ENCODE data around the gene RNF126.
"Not testable (repeated sequence)": the region's sequence is repeated elsewhere in the genome, so short reads cannot be mapped to it uniquely, and the experiment has no call there.

Gene RNF126

DNA sequence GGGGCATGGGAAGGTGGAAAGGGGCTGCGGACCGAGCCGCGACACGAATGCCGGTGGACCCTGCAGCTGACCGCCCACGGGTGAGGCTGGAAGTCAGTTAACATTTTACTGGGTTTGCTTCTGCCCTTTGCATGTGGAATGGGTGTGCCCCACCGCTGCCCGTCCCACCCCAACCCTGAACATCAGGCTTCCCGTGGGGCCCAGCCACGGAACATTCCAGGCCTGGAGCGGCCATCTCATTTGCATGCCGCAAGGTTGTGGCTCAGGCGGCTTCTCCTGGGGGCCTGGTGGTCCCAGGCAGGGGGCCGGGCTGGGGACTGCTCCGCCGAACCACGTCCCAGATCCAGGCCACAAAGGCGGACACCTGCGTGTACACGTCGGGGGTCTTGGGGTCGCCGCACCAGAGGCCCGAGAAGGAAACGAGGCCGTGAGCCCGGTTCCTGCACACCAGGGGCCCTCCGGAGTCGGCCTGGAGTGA lies 22.5 kb upstream of the RNF126 start:
- no peak for DNase-seq

DNA sequence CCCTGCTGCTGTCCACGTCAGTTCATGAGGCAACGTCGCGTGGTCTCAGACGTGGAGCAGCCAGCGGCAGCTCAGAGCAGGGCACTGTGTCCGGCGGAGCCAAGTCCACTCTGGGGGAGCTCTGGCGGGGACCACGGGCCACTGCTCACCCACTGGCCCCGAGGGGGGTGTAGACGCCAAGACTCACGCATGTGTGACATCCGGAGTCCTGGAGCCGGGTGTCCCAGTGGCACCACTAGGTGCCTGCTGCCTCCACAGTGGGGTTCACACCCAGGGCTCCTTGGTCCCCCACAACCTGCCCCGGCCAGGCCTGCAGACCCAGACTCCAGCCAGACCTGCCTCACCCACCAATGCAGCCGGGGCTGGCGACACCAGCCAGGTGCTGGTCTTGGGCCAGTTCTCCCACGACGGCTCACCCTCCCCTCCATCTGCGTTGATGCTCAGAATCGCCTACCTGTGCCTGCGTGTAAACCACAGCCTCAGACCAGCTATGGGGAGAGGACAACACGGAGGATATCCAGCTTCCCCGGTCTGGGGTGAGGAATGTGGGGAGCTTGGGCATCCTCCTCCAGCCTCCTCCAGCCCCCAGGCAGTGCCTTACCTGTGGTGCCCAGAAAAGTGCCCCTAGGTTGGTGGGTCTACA lies 19.8 kb upstream of the RNF126 start:
- no peak for DNase-seq

DNA sequence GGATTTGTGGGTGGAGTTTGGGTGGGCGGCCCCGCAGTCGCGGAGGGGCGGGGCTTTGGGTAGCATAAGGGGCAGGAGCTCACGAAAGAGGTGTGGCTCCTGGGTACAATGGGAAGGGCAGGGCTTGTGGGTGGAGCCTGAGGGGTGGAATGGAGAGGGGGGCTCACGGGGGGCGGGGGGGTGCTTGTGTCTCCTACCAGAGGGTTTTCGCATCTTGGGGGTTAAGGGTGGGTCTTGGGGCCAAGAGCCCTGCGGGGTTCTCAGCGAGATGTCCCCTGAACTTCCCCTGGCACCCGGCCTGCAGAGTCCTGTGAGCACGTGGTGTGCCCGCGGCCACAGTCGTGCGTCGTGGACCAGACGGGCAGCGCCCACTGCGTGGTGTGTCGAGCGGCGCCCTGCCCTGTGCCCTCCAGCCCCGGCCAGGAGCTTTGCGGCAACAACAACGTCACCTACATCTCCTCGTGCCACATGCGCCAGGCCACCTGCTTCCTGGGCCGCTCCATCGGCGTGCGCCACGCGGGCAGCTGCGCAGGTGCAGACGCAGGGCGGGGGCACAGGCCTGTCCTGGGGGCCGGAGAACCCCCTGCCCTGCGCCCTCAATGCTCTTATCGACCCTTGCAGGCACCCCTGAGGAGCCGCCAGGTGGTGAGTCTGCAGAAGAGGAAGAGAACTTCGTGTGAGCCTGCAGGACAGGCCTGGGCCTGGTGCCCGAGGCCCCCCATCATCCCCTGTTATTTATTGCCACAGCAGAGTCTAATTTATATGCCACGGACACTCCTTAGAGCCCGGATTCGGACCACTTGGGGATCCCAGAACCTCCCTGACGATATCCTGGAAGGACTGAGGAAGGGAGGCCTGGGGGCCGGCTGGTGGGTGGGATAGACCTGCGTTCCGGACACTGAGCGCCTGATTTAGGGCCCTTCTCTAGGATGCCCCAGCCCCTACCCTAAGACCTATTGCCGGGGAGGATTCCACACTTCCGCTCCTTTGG lies 18.3 kb upstream of the RNF126 start:
- peak in 1 of 2 experiments; percentile 92 for DNase-seq

DNA sequence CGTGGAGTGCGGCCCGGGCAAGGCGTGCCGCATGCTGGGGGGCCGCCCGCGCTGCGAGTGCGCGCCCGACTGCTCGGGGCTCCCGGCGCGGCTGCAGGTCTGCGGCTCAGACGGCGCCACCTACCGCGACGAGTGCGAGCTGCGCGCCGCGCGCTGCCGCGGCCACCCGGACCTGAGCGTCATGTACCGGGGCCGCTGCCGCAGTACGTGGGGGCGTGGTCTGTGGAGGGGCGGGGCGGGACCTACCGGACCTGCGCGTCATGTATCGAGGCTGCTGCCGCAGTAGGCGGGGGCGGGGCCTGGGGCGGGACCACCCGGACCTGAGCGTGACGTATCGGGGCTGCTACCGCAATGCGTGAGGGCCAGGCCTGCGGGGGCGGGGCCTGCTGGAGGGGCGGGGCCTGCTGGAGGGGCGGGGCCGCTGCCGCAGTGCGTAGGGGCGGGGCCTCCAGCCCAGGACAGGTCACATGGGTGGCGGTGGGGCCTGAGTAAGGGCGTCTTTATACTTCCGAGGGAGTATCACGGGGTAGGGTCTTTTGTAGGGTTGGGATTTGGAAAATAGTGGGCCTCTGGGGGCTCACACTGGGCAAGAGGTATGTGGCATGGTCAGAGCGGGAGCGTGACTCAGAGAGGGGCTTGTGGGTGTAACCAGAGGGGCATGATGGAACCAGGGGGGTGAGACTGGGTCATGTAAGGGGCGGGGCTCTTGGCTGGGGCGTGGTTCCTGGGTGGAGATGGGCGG lies 17.4 kb upstream of the RNF126 start:
- DNase-seq = peak; percentile 99 to 100

DNA sequence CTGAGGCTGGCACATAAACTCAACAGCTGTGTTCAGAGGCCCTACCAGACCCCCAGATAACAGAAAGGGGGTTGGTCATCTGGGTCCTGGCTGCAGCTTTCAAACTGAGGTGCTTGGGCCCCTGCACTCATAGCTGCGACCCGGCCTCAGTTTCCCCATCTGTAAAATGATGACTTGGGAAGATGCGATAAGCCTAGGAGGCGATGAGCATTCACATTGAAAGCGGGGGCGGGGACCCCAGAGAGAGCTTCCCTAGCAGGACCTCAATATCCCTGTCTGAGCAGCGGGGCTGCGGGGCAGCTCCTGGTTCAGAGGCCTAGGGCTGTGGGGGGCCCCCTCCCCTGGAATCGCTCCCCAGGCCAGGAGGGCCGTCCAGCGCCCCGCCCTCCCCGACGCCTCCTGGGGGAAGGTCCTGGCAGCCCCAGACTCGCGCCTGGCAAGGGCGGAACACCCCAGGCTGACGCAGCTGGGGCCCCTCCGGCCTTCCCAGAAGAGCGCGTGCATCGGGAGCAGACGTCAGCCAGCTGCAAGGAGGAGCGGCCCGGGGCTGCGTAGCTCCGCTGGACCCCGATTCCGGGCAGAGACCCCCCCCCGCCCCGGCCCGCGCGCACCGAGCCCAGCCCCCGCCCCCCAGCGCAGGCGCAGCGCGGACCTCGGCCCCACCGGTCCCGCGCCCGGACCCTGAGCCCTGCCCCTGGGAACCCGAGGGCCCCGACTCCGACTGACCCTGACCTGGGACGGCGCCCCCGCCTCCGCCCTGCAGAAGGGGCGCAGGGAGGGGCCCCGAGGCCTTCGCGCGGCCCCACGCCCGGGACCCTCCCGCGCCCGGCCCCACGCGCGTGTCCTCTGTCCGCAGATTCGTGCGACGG lies 16.6 kb upstream of the RNF126 start:
- peak in 1 of 2 experiments; percentile 42 for DNase-seq

DNA sequence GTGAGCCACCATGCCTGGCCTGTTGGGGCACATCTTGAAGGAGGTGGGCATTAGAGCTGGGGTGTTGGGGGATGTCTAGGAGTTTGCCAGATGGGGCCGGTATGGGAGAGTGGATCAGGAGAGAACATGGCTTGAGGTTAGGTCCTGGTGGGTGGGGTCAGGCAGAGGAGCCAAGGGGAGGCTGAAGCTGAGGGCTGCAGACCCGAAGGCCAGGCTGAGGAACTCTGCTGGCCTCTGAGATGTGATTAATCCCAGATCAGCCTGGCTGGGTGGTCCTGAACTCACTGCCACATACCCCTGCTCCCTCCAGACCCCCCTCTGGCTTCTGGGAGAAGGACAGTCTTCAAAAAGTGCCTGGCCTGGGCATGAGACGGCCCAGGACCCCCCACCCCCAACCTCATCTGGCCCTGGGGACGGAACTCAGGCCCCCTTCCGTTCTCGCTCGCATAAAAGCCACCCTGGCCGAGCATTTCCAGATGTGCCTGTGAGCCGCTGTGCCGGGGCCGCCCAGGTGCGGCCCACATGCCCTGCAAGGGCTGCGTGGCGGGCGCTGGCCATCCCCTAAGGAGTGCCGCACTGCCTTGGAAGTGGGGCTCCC lies 15.9 kb upstream of the RNF126 start:
- DNase-seq = no peak

DNA sequence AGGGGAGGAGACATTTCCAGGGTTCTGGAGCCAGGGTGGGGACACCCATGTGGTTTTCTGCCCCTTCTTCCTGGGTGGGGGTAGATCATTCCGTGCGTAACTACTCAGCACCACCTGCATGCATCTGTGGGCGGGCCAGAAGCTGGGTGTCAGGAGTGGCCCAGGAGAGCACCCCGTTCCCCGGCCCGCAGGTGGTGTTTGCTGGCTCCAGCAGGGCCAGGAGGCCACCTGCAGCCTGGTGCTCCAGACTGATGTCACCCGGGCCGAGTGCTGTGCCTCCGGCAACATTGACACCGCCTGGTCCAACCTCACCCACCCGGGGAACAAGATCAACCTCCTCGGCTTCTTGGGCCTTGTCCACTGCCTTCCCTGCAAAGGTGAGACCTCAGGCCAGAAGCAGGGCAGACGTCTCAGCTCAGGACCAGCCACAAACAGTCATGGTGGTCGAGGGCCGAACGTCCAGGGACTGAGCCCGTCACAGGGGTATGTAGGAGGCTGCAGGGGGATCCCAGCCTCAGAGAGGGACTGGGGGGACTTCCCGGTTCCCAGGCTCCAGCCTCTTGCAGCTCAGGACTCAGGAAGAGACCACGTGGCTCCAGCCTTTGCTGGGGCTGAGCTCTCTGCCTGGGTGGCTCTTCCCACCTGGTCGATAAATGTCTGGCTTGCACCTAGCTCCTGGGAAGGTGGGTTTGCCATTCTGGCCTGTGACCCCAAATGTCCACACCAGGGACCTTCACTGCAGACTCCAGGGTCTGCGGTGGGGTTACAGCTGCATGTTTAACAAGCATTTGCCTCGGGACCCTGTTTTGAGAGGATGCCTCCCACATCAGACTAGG lies 14.8 kb upstream of the RNF126 start:
- DNase-seq = no peak

DNA sequence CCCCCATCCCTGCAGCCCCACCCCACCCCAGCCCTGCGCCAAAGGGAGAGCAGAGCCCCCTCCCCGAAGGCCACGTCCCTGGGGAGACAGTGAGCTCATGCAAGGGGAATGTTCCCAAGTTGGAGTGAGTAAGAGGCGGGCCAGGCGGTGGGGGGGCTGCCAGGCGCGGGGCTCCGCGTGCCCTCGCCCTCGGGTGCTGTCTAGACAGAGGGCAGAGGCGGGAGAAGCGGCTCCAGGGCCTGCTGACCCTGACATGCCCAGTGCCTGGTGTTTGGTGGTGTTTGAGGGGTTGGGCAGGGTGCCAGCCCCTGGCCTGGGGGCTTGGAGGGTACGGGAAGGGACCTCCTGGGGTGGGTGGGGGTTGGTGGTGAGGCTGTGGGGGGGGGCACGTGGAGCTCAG lies 14.2 kb upstream of the RNF126 start:
- DNase-seq = no peak

DNA sequence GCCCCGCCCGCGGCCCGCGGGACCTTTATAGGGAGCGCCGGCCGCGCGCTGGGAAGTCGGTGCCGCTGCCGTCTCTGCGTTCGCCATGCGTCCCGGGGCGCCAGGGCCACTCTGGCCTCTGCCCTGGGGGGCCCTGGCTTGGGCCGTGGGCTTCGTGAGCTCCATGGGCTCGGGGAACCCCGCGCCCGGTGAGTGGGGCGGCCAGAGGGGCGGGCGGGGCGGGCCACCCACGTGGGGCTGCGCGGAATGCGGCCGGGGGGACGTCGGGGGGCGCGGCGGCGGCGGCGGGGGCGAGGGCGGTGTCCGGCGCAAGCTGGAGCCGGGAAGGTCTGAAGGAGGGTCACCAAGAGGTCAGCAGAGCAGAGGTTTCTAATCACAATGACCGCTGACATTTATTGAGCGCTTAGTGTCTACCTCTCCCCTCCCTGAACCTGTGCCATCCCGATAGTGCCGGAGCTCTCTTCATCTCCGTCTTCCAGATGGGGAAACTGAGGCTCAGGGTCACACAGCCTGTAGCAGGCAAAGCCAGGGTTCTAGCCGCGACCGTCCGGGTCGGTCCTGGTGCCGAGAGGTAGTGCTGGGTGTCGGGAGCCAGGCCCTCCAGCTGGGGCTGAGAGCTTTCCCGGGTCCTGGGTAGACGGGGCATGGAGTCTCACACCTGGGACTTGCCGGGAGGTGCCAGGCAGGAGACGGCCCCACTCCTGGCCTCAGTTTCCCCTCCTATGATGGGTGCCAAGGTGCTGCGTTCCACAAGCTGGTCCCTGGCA lies 13.5 kb upstream of the RNF126 start, which contains the start of gene FSTL3:
TSS of gene FSTL3 (plus strand) at position 54 of the 767 bp plus-strand sequence. CDS start at position 86, 32 bp downstream.
- no peak for DNase-seq

DNA sequence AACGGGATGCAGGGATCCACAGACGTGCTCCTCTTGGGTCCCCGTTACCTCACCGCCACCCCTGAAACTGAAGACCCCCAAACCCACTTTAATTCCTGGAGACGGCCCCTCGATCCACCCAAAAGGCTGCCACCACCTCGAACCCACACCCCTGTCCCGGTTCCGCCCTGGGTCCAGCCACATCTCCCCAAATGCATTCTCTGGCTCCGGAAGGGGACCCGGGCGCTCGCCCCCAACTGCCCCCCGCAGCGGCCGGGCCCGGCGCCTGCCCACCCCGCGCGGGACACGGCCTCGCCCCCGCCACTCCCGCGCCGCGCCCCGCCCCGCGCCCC lies 13.0 kb upstream of the RNF126 start:
- no peak for DNase-seq

DNA sequence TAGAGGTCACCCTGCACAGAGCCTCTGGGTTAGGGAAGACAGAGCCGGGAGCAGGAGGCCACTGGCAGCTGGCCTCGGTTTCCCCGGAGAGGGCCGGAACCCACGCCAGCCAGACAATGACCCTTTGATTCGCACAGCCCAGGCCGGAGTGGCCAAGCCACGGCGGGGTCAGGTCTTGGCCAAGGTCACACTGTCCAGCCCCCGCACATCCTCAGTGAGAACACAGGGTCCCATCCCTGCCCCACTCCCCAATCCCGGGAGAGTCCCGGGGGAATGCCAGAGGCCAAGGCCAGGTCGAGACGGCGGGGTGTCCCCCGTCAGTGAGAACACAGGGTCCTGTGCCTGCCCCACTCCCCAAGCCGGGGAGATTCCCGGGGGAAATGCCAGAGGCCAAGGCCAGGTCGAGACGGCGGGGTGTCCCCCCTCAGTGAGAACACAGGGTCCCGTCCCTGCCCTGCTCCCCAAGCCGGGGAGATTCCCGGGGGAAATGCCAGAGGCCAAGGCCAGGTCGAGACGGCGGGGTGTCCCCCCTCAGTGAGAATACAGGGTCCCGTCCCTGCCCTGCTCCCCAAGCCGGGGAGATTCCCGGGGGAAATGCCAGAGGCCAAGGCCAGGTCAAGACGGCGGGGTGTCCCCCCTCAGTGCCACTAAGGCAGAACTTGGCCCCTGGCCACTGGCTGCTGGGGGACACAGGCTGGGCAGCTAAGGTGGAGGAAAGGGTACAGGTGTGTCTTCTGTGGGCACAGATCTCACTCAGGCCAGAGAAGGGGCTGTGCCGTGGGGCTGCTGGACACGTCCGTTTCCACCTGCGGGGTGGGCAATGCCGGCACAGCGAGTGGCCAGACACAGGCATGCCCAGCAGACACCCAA lies 11.5 kb upstream of the RNF126 start:
- no peak for DNase-seq

DNA sequence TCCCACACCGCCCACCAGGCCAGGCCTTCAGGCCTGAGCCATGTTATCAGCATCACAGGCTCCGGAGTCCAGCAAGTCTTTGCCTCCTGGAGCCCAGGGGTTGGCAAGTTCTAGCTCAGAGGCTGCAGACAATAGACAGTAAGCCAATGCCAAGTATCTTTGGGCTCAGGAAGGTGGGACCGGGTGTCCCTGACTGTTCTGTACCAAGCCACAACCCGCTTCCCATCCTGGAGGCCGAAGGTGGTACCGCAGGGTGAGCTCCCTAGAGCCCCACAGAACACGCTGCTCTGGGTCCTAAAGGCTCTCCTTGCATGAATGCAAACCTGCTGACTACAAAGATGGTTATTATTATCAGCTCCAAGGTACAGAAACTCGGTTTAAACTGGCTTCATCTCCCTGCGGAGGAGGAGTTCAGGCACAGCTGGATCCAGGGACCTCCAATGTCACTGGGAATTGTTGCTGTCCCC lies 7.6 kb upstream of the RNF126 start:
- no peak for DNase-seq

DNA sequence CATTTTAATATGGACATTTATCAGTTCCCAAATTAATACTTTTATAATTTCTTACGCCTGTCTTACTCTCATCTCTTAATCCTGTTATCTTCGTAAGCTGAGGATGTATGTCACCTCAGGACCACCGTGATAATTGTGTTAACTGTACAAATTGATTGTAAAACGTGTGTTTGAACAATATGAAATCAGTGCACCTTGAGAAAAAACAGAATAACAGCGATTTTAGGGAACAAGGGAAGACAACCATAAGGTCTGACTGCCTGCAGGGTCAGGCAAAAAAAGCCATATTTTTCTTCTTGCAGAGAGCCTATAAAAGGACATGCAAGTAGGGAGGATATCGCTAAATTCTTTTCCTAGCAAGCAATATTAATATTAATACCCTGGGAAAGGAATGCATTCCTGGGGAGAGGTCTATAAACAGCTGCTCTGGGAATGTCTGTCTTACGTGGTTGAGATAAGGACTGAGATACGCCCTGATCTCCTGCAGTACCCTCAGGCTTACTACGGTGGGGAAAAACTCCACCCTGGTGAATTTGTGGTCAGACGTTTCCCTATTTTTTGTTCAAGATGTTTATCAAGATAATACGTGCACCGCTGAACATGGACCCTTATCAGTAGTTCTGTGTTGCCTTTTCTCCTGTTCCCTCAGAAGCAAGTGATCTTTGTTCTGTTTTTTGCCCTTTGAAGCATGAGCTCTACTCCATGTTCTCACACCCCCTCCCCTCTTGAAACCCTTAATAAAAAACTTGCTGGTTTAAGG lies 5.8 kb upstream of the RNF126 start:
- DNase-seq = not testable (repeated sequence)

DNA sequence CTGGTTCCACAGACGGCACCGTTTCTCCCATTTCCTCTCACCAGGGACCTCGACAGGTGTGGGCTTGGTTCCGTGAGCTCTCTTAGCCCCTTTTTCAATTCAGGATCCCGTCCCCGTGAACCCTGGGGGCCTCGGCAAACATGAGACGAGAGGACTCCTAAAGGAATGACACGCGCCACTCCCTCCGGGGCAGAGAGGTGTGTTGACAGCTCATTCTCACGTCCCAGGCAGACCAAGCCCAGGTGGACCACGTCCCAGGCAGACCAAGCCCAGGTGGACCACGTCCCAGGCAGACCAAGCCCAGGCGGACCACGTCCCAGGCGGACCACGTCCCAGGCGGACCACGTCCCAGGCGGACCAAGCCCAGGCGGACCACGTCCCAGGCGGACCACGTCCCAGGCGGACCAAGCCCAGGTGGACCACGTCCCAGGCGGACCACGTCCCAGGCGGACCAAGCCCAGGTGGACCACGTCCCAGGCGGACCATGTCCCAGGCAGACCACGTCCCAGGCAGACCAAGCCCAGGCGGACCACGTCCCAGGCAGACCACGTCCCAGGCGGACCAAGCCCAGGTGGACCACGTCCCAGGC lies 4.1 kb upstream of the RNF126 start:
- DNase-seq = not testable (repeated sequence)

DNA sequence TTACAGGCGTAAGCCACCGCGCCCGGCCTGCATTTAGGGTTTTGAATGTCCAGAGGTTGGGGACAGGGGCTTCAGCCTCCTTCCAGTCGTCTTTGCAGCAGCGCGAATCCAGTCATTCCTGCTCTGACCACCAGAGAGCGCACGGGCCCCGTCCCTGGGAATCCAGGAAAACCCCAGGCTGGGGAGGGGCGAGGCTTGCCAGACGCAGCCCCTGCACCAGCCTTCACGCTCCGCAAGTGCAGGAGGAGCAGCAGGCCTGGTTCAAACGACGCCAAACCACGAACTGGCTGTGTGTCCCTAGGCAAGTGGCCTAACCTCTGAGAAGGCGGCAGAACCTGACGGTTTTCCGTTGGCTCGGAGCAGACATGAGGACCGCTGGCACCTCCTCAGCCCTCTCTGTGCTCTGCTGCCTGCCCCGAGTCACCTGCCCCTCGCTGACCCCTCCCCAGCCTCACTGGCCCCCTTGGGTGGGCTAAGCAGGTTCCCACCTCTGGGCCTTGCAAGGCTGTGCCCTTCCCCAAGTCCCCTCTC lies 2.0 kb upstream of the RNF126 start:
- DNase-seq = peak; percentile 75 to 82

DNA sequence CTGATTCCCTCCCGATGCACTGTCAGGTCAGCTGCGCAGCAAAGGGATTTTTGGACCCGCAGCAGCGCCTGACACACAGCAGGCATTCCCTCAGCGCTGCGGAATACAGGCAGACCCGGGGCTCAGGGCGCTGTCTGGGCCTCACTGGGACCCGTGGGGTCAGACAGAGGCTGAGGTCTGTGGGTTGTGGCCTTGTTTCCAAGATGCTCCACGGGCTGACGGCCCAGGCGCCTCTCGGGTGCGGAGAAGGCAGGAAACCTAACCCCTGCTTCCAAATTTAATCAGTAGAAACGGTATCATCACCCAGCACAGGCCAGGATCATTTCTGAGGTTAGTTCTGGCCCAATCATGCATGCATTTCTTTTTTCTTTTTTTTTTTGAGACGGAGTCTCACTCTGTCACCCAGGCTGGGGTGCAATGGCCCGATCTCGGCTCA lies 686 bp upstream of the RNF126 start:
- DNase-seq = no peak
